ENCODE measurements around the gene ZNF491. TPM values are rescaled to one million over a fixed set of nuclear protein-coding genes. Genes with fewer than 3 reads are reported as not detected.

Gene ZNF491
- total and polyA plus RNA-seq, 9 of the 15 experiments (the other 6 are each of a cell fraction or from before 2014, with no cell fraction given), result 0.19 to 0.95 (median 0.39) TPM; not detected in 1

GRCh38 chr19:11814029-11814699 lies 15.8 kb downstream of the ZNF491 start, which contains the start of gene ZNF440 (continued):
- no peak for TF ChIP-seq ZNF318 (IDR thresholded peaks at IDR 0.05; ENCODE audit: borderline replicate concordance in 1 of 2, low read depth in 1 of 2)
- peak; percentile 63; the same call in 1 of the 2 replicates for TF ChIP-seq OTX1 (CRISPR knock-in tag; IDR thresholded peaks at IDR 0.05)
- no peak for TF ChIP-seq ZBTB1 (CRISPR knock-in tag; IDR thresholded peaks at IDR 0.05; ENCODE audit: borderline replicate concordance, low read depth)
- TF ChIP-seq TBP (optimal IDR thresholded peaks at IDR 0.05; ENCODE audit: low read depth, low read length), result peak; percentile 95
- no peak for TF ChIP-seq ZFP1 (CRISPR knock-in tag; IDR thresholded peaks at IDR 0.05)
- TF ChIP-seq ZNF282 (CRISPR knock-in tag; IDR thresholded peaks at IDR 0.05), result no peak
- no peak for TF ChIP-seq ZNF316 (IDR thresholded peaks at IDR 0.05)
- peak; percentile 93 for TF ChIP-seq NFYB (IDR thresholded peaks at IDR 0.05; ENCODE audit: extremely low read depth, insufficient read length)
- TF ChIP-seq MIER1 (IDR thresholded peaks at IDR 0.05; ENCODE audit: low read depth), result no peak
- peak; percentile 43; the same call in 1 of the 2 replicates for TF ChIP-seq ZNF24 (IDR thresholded peaks at IDR 0.05)
- TF ChIP-seq EGR1 (conservative IDR thresholded peaks at IDR 0.05), result peak; percentile 25; the same call in 1 of the 2 replicates
- no peak for TF ChIP-seq SIX5 (IDR thresholded peaks at IDR 0.05; ENCODE audit: borderline replicate concordance in 1 of 2, insufficient read depth in 1 of 2, low read depth in 1 of 2, low read length in 2 of 2)

All from K562 (cell line).